GM21528 (cell line): ENCODE results near the gene AMPH.
"Not testable (repeated sequence)": the region's sequence is repeated elsewhere in the genome, so short reads cannot be mapped to it uniquely, and the experiment has no call there.

Experiments used
- ATAC-seq: cut with Tn5 transposase; IDR thresholded peaks from one replicate; pipeline ENCODE4 v1.9.1; 2021; ENCODE audit warnings: mild to moderate bottlenecking, moderate library complexity; ENCODE audit not compliant: unreplicated experiment, low FRiP score

AMPH gene

DNA sequence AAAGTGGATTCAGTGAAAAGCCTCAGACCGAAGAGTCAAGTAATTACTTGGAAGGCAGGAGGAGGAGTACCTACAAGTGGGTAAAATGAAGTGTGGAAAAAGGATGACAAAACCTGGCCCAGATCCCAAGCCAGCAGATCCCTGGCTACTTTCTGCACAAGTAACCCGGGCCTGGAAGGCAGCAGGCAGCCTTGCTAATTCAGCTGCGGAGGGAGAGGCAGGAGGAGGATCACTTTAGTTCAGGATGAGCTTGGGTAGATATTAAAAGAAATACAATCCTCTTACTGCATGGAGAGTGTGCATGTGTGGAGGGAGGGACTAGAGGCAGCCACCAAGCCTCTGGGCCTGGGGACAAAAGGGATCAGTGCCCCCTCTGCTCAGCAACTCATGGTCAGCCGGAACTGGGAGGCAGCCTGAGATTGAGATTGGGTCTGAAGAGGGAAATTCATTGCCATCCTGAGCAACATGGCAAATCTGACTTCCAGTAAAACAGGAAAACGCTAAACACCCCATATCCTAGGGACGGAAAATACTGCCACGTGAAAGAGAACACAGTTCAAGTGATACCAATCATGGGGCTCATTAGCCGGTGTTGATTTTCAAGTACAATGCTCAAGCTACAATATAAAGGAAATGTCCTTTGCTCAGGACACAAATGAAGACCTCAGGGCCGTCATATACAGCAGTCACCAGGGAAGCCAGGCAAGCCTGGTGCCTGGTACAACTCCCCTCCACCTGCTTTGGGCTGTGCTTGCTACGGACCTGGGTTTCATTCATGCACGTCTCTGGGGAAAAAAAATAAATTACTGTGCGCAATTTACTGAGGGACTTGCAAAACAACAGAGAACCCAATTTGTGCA lies 1.3 kb downstream of the AMPH start:
- no peak for ATAC-seq

DNA sequence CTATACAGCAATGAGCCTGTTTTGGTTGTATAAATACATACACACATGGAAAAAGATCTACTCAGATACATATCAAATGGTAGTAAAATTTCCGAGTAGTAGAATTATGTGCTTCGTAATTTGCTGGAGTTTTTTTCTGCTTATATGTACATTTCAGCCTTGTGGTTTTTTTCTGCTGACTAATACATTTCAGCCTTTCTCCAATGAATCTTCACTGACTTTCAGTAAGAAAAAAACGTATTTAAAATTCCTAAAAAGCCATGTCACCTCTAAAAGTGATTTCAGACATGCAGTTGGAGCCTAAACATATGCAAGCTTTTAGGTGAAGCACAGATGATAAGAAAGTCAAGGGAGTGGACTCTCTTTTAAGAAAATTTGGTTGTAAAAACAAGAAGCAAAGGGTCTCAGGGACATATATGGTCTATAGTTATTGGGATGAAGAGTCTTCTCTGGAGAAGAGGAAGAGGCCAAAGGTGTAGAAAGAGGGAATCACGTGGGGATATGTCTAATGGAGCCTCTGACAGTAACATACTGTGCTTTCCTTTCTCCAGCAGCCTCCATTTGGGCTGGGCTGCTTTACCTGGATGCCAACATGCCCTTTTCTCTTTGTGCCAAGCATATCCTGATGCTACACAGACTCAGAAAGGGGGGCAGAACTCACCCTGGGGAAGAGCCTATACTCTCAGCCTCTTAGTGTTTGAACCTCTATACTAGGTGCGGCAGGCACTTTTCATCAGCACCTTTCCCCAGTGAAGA lies 2.4 kb downstream of the AMPH start:
- ATAC-seq: no peak

DNA sequence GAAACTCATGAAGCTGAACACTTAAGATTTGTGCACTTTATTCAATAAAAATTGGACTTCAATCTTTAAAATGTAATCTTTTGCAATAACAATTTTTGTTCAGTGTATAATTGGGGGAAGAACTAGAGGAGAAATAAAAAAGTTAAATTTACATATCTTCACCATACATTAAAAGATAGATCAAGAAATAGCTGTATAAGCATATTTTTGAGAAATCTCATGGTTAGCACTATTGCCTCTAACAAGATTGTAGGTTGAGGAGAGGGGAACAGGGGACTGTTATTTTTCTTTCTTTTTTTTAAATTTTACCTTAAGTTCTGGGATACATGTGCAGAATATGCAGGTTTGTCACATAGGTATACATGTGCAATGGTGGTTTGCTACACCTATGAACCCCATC lies 5.3 kb downstream of the AMPH start:
- no peak for ATAC-seq

DNA sequence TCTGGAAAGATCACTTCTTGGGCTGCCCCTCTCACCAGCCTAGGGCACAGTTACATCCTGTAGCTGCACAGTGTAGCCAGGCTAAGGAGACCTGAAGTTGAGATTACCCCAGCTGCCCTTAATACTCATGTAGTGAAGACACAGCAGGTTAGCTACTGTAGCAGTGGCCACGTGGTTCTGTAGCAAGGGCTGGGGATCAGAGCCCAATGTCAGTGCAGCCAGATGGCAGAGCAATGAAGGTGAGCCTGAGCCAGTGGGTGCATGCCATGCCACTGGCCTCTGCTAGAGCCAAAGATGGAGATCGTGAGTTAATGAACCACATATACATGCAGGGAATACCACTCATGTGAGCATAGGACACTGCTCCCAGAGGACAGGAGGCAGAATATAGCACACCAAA lies 15.5 kb downstream of the AMPH start:
- no peak for ATAC-seq

DNA sequence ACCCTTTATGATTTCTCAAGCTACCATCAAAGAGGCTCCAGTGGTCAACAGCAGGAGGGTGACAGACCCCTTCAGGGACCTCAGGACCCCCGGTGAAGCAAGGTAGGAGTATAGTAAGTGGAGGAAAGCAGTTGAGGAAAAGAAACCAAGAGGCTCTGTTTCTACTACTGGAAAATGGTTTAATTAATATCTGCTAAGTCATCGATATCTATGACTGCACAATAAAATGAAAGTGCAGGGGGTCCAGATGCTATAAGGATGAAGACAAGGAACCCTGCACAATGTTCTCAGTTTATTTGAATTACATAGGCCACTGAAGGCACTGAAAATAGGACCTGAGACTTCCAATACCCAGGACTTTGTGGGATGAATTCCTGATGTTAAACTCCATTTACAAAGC lies 23.7 kb downstream of the AMPH start:
- ATAC-seq: no peak

DNA sequence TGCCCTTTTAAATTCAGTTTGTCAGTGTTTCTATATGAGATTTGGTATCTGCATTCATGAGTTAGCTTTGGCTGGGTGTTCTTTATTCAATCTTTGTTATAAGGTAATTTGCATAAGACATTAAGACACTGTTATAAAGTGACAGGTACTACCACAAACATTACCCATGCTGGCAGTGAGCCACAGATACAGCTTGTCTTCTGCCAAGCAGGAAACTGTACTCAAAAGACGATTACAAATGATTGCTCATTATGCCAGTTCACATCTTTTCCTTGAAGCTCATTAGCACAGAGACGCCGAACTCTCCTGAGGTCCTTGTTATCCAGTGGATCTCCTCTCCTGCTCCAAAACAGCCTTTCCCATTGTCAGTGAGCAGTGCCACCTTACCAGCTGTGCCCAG lies 30.4 kb downstream of the AMPH start:
- ATAC-seq: no peak

DNA sequence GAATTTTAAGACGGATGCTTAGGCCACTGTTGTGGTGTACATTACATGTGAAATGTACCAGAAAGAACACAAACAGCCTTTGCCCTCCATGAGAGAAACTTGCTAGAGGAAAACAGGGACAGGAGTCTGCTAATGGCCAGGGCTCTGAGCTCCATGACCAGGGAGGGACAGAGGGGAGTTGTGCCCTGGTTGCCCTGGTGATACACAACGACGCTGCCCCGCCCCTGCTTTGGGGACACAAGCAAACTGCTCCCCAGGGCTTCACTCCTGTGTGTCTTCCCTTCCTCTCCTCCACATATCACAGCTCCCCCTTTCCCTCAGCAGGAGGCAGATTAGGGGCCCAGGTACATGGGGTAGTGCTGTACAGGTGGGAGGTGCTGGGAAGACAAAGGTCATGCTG lies 36.2 kb downstream of the AMPH start:
- ATAC-seq: no peak

DNA sequence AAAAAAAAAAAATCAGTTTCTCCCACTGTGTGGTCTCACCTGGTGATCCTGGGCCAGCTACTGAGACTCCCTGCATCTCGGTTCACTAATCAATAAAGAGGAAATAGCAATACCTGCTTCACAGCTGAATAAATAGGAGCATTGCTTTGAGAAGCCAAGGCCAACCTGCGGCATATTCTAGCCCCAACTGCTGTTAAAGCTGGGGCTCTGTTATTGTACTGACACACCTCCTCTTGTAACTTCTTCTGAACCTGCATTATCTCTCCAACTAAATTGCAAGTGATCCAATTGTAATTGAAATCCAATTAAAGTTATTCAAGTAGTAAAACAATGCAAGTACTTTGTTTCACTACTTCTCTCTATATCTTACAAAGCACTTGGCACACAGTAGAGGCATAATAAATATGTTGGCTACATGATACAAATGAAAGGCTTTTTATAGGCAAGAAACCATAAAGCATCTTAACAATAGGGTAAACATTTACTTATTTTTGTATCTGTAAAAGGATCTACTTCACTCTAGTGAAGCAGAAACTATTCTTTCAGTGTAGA lies 38.4 kb downstream of the AMPH start:
- no peak for ATAC-seq

DNA sequence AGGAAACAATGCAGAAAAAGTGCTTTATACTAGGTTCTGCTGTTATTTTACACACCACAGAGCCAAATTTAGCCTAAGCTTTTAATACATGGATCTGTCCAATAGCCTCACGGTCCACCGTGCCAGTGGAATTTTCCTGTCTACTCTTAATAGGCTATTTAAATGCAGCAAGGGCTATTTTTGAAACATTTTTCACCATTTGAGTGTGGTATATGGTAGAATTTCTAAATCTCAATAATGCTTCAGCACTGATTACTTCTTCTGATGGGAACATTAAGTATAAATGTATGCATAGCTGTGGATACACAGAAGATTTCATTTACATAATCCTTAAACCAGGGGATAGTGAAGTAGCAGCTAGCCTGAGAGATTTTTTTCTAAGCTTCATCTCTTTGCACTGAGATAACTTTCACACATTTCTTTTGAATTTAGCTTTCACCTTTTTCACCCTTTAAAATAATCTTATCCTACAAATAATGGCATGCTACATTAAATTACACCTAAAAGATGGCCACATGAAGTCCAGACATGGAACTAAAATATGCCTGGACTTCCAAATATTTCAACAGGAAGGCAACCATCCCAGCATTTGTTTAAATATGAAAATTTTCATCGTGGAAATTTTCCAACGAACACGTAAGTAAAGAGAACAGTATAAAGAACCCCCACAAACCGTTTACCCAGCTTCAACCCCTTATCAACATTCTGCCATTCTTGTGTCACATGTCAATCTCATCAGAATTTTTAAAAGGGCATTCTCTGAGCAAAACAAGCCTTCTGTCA lies 45.4 kb downstream of the AMPH start:
- ATAC-seq: no peak

DNA sequence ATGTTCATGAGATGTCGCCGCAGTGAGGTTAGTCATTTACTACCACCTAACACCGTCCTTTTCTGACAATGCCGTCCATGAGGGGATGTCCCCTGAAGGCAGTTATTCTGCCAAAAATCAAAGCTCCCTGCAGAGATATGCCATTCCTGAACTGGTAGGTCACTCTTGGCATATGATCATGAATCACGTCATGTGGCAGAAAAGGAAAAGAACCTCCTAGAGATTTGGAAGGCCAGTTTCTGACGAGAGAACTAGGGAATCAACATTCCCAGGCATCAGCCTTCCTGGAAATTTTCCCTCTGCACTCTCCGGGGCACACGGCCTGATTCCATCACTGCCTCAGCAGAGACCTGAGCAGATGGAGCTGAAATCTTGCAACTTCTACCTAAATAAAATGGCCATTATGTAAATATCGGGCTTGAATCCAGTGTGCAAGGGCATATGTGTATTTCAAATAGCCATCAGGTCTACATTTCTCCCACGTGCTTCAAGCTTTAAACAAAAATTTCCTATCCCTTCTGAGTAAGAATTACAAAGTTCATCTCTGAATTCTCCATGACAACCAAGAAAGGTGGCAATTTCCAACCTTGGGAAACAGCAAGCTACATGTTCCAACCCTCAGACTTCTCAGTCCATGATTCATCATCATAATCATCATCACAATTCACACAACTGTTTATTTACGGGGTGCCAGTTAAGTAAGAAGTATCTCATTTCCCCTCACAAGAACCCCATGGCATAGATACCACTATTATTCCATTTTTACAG lies 46.5 kb downstream of the AMPH start:
- ATAC-seq: no peak

DNA sequence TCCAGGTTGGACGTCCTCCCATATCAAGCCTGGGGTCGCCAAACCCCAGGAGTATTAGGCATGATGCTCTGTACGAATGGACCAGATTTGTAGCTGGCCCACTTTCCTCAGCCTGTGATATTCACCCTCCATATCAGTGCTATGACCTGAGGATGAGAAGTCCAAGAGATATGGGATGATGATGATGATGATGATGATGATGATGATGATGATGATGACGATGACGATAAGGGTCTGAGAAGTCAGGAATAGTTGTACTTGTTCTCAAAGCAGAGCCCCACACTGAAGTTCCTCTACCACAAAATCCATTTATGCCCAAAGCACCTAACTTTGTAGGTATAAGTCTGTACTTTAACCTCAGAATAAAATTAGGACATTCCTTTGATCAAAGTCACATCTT lies 50.7 kb downstream of the AMPH start:
- ATAC-seq: no peak

DNA sequence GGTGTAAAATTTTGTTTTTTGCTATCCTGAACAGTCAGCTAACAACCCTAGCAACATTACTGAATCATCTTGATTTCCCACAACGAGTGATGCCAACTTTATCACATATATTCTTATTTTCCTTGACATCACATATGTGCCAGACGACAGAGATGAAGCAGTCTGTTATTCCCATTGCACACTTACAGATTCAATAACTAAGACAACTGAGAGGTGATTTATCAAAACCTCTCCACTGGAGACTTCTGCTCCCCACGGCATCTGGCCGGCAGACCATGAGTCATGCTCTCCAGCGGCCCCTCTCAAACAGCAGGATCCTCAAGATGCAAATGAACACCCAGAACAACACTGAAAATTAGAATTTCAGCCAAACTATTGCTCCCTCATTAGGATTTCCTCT lies 57.1 kb downstream of the AMPH start:
- no peak for ATAC-seq

DNA sequence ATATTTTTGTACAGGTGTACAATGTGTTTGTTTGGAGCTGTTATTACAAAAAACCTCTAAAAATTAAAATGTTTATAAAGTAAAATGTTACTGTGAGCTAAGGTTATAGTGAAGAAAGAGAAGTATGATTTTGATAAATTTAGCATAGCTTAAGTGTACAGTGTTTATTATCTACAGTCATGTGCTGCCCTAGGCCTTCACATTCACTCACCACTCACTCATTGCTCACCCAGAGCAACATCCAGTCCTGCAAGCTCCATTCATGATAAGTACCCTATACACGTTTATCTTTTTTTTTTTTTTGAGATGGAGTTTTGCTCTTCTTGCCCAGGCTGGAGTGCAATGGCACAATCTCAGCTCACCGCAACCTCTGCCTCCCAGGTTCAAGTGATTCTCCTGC lies 59.6 kb downstream of the AMPH start:
- ATAC-seq: not testable (repeated sequence)

DNA sequence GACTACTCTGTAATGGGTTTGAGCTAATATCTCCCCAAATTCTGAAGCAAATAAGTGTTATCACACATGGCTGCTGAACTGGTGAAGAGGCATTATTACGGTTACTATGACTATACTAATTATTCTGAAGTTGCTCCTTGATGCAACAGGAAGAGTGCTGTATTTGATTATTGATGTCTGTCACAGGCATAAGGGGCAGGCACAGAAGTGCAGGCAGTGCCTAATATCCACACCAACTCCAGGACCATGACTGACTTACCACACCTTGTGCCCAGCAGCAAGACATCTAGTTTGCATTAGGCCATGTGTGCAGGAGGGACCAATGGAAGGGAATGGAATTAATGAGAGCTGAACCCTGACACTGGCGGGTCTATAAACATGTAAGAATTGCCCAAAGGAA lies 62.7 kb downstream of the AMPH start:
- ATAC-seq: no peak

DNA sequence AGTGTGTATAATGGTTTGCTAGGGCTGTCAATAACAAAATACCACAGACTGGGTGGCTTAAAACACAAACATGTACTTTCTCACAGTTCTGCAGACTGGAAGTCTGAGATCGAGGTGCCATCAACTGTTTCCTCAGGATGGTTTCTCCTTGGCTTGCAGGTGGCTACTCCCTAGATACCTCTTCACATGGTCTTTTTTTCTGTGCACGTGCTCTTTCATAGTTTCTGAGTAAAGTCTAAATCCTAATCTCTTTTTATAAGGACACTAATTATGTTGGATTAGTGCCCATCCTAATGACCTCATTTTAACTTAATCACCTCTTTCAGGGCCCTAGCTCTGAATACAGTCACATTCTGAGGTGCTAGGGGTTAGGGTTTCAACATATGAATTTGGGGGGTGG lies 65.9 kb downstream of the AMPH start:
- no peak for ATAC-seq

DNA sequence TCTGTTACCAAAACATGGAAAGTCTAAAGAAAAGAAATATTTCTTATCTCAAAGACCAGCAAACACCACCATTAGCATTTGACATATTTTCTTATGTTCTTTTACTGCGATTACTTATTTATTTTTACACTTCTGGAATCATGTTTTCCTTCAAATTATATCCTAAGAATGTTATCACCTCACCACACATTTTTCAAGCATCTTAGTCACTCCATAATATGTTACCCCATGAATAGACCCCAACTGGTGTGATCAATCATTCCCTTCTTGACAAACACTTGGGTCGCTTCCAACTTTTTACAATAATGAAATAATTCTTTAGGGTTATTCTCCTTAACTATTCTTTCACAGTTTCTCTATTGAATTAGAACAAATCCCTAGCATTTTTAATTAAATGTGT lies 67.4 kb downstream of the AMPH start:
- ATAC-seq: no peak

DNA sequence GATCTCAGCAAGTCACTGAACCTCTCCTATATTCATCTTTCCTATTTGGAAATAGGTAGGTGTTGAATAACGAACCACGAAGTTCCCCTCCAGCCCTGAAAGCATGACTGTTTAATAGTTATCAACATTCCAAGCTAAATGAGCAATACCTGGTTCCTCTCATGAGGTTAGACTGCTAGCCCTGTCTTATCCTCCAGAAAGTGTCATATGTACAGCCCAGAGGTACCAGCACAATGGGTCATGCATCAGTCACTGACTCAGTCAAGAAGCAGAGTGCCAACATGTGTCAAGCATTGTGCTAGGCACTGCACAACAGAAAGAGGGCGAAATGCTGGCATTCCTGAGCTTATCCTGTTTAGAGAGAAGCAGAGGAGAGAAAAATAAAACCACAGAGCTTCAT lies 70.0 kb downstream of the AMPH start:
- no peak for ATAC-seq

DNA sequence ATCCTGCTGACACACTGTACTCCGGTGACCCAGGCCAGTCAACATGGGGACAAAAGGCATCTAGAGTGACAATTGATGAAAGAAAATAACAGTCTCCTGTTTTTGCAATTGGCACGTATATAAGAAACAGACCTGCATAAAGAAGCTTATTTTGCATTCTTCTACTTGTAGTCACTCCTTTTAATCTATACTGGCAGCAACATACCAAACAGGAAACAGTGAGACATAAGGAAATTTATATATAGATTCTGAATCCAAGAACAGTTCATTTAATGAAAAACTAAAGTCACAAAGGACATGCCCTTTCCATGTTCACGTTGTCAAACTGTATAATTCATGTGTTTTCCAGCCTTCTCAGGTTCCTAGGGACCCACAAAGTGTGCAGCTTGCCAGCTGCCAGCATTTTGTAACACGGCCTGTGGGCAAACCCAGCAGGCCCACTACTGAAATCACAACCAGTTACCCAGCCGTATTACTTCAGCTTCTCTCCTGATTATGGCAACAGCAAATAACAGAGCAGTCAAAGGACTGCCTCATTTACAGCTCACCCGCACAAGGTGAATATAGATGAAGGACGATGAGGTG lies 72.3 kb downstream of the AMPH start:
- ATAC-seq: no peak

DNA sequence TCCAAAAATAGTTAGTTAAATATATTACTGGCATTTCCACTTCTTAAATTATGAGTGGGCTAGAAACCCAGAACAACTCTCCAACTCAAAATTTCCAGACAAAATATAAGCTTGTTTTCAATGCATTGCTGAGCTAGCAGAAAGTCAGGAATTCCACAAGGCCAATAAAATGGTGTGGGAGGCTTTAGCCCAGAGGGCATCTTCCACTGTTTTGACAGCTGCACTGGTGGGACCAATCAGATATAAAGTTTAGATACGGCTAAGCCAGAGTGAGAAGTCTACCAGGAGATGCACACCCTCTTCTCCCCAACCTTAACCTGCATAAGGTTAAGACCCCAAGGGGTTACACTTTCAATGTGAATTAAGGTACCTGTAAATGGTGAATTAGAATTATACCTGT lies 76.6 kb downstream of the AMPH start:
- no peak for ATAC-seq

DNA sequence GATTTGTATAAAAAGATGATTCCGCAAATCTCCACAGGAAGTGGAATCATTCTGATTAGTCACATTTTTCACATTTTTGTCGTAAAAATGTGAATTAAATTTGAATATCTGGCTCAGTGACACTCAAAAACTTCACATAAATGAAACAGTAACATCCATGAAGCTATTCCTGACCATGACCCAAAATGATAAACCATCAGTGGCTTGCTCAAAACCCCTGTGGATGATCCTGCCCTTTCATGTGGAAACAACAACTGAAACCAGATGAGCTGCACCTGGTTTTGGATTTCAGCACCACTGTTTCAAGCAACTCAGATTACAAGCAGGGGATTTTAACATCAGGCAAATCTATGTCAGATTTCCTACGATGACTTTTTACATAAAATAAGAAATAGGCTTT lies 80.3 kb downstream of the AMPH start:
- no peak for ATAC-seq
